ENCODE data around the gene CHKB. TPM values are rescaled to one million over a fixed set of nuclear protein-coding genes. Genes with fewer than 3 reads are reported as not detected.

The CHKB gene
- polyA plus RNA-seq, 3 donors = 62.8 to 82.6 (median 82.5) TPM

GRCh38 chr22:50576070-50576469 lies 6.6 kb downstream of the CHKB start:
- peak in 1 of 3 donors; percentile 27 for DNase-seq (ENCODE audit: low read depth in 3 of 3, low spot score in 2 of 3)

- no peak for DNase-seq (ENCODE audit: low read depth in 3 of 3, low spot score in 2 of 3)
Measured at GRCh38 chr22:50575426-50575941, 7.2 kb downstream of the CHKB start.

- DNase-seq (ENCODE audit: low read depth in 3 of 3, low spot score in 2 of 3) = no peak
Measured at GRCh38 chr22:50574383-50574755, 8.3 kb downstream of the CHKB start.

- no peak for DNase-seq (ENCODE audit: low read depth in 3 of 3, low spot score in 2 of 3)
Measured at GRCh38 chr22:50573491-50574382, 8.9 kb downstream of the CHKB start.

- no peak for DNase-seq (ENCODE audit: low read depth in 3 of 3, low spot score in 2 of 3)
Measured at GRCh38 chr22:50572965-50573364, 9.7 kb downstream of the CHKB start.

- no peak for DNase-seq (ENCODE audit: low read depth in 3 of 3, low spot score in 2 of 3)
Measured at GRCh38 chr22:50571264-50572175, 11.1 kb downstream of the CHKB start.

- no peak for DNase-seq (ENCODE audit: low read depth in 3 of 3, low spot score in 2 of 3)
Measured at GRCh38 chr22:50570861-50571260, 11.8 kb downstream of the CHKB start.

- no peak for DNase-seq (ENCODE audit: low read depth in 3 of 3, low spot score in 2 of 3)
Measured at GRCh38 chr22:50569896-50570535, 12.6 kb downstream of the CHKB start.

GRCh38 chr22:50569041-50569459 lies 13.6 kb downstream of the CHKB start:
- no peak for DNase-seq (ENCODE audit: low read depth in 3 of 3, low spot score in 2 of 3)

- DNase-seq (ENCODE audit: low read depth in 3 of 3, low spot score in 2 of 3) = no peak
Measured at GRCh38 chr22:50568626-50569025, 14.0 kb downstream of the CHKB start.

- no peak for DNase-seq (ENCODE audit: low read depth in 3 of 3, low spot score in 2 of 3)
Measured at GRCh38 chr22:50567721-50568252, 14.9 kb downstream of the CHKB start.

GRCh38 chr22:50564289-50564688 lies 18.4 kb downstream of the CHKB start:
- no peak for DNase-seq (ENCODE audit: low read depth in 3 of 3, low spot score in 2 of 3)

- DNase-seq (ENCODE audit: low read depth in 3 of 3, low spot score in 2 of 3) = no peak
Measured at GRCh38 chr22:50563413-50564160, 19.1 kb downstream of the CHKB start.

- DNase-seq (ENCODE audit: low read depth in 3 of 3, low spot score in 2 of 3) = peak; percentile 75 to 91 (median 81)
Measured at GRCh38 chr22:50562523-50563412, 19.9 kb downstream of the CHKB start, which contains the start of gene SYCE3. Gene SYCE3, minus strand, starts transcription at chr22:50562919. Its CDS starts 6,514 bp downstream, at chr22:50556405.

GRCh38 chr22:50561401-50562358 lies 21.0 kb downstream of the CHKB start:
- no peak for DNase-seq (ENCODE audit: low read depth in 3 of 3, low spot score in 2 of 3)

GRCh38 chr22:50560034-50560433 lies 22.6 kb downstream of the CHKB start:
- DNase-seq (ENCODE audit: low read depth in 3 of 3, low spot score in 2 of 3) = no peak

GRCh38 chr22:50556703-50557102 lies 25.9 kb downstream of the CHKB start:
- no peak for DNase-seq (ENCODE audit: low read depth in 3 of 3, low spot score in 2 of 3)

- DNase-seq (ENCODE audit: low read depth in 3 of 3, low spot score in 2 of 3) = no peak
Measured at GRCh38 chr22:50553310-50553709, 29.3 kb downstream of the CHKB start.
